Kidney tubule cell (primary cell): ENCODE measurements around the gene UBASH3A.
A peak's percentile ranks its signal among the peaks of the same experiment; 100 is the strongest.

ENCODE experiments used
- DNase-seq: peaks from one replicate; pipeline ENCODE4 v3.0.0-alpha.2; 2018; ENCODE audit warnings: low spot score

UBASH3A gene

GRCh38 chr21:42451941-42452340 lies 48.2 kb downstream of the UBASH3A start:
- no peak for DNase-seq

- no peak for DNase-seq
Measured at GRCh38 chr21:42452401-42453223, 48.9 kb downstream of the UBASH3A start.

- no peak for DNase-seq
Measured at GRCh38 chr21:42453224-42453985, 49.7 kb downstream of the UBASH3A start.

GRCh38 chr21:42453986-42454570 lies 50.4 kb downstream of the UBASH3A start:
- no peak for DNase-seq

GRCh38 chr21:42454786-42455185 lies 51.1 kb downstream of the UBASH3A start:
- no peak for DNase-seq

- no peak for DNase-seq
Measured at GRCh38 chr21:42455196-42455595, 51.5 kb downstream of the UBASH3A start.

- DNase-seq, result no peak
Measured at GRCh38 chr21:42455754-42456440, 52.2 kb downstream of the UBASH3A start.

GRCh38 chr21:42456457-42456856 lies 52.8 kb downstream of the UBASH3A start:
- DNase-seq, result no peak

GRCh38 chr21:42459082-42459460 lies 55.4 kb downstream of the UBASH3A start:
- no peak for DNase-seq

GRCh38 chr21:42459546-42460215 lies 56.0 kb downstream of the UBASH3A start:
- DNase-seq, result no peak

GRCh38 chr21:42460391-42461184 lies 56.9 kb downstream of the UBASH3A start:
- peak; percentile 83 for DNase-seq

- no peak for DNase-seq
Measured at GRCh38 chr21:42461185-42461520, 57.5 kb downstream of the UBASH3A start.

- DNase-seq, result peak; percentile 91
Measured at GRCh38 chr21:42461881-42462877, 58.5 kb downstream of the UBASH3A start.

- peak; percentile 45 for DNase-seq
Measured at GRCh38 chr21:42463861-42464515, 60.3 kb downstream of the UBASH3A start.

GRCh38 chr21:42465008-42465802 lies 61.5 kb downstream of the UBASH3A start:
- peak; percentile 84 for DNase-seq

GRCh38 chr21:42465803-42466127 lies 62.1 kb downstream of the UBASH3A start:
- no peak for DNase-seq

GRCh38 chr21:42466700-42467099 lies 63.0 kb downstream of the UBASH3A start:
- DNase-seq, result no peak

- DNase-seq, result peak; percentile 61
Measured at GRCh38 chr21:42467140-42467983, 63.7 kb downstream of the UBASH3A start.
